ENCODE measurements around the gene SLC39A10.

Gene SLC39A10, protein sequence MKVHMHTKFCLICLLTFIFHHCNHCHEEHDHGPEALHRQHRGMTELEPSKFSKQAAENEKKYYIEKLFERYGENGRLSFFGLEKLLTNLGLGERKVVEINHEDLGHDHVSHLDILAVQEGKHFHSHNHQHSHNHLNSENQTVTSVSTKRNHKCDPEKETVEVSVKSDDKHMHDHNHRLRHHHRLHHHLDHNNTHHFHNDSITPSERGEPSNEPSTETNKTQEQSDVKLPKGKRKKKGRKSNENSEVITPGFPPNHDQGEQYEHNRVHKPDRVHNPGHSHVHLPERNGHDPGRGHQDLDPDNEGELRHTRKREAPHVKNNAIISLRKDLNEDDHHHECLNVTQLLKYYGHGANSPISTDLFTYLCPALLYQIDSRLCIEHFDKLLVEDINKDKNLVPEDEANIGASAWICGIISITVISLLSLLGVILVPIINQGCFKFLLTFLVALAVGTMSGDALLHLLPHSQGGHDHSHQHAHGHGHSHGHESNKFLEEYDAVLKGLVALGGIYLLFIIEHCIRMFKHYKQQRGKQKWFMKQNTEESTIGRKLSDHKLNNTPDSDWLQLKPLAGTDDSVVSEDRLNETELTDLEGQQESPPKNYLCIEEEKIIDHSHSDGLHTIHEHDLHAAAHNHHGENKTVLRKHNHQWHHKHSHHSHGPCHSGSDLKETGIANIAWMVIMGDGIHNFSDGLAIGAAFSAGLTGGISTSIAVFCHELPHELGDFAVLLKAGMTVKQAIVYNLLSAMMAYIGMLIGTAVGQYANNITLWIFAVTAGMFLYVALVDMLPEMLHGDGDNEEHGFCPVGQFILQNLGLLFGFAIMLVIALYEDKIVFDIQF

GRCh38 chr2:195656859-195657633, at the start of gene SLC39A10:
TSS of gene SLC39A10 (plus strand) at chr2:195657226. CDS start at chr2:195680043, 22,817 bp downstream.
- peak; percentile 95 for DNase-seq (ENCODE audit: low spot score)

- DNase-seq (ENCODE audit: low spot score), result no peak
Measured at GRCh38 chr2:195608768-195609454, 48.1 kb upstream of the SLC39A10 start.

DNA sequence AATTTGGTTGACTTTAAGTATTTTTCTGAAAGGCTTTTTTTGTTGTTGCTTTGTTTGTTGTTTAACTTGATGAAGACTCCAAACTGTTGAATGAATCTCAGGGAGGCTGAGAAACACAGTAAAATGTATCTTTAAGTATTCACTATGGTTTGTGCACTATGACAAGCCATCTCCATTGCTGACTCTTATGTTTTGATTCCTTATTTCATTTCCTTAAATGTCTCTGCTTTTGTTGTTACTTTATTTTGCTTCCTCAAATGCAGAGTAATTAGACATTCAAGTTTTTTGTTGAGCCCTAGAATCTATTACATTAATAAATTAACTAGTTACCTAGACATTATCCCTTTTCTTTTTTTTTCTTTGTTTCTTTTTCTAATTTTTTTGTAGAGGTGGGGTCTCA, 46.3 kb upstream of the SLC39A10 start:
- no peak for DNase-seq (ENCODE audit: low spot score)

GRCh38 chr2:195612611-195613495, 44.2 kb upstream of the SLC39A10 start:
- DNase-seq (ENCODE audit: low spot score), result no peak

DNA sequence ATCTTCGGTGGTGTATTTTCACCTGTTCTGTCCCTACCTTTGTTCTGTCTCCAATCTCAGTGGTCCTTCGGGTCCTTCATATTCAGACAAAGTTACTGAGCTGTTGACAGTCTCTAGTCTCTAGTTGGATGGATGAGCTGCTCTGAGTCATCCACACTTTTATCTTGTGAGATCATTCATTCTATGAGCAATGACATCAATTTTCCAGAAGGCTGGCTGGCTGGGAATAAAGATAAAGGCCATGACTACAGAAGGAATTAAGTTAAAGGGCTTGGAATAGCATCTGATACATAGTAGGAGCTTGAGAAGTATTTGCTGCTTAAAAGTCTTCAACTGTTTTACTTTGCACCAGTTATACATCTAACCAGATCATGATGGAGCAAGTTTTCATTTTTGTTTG, 43.1 kb upstream of the SLC39A10 start:
- DNase-seq (ENCODE audit: low spot score), result peak; percentile 77

DNA sequence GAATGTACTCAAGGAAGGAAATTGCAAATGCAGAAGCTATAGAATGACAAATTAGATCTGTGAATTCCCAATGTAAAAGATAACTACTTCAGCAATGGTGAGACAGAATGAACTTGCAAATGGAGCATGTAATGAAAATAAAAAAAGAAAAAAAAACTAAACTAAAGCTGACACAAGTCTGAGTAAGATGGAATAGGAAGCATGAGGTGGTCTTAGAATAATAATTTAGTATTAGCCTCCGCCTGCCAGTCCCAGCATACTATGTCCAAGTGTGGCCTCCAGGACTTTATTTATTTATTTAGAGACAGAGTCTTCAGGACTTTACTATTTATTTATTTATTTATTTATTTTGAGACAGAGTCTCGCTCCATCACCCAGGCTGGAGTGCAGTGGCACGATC, 37.4 kb upstream of the SLC39A10 start:
- no peak for DNase-seq (ENCODE audit: low spot score)

GRCh38 chr2:195620501-195620900, 36.5 kb upstream of the SLC39A10 start:
- no peak for DNase-seq (ENCODE audit: low spot score)

DNA sequence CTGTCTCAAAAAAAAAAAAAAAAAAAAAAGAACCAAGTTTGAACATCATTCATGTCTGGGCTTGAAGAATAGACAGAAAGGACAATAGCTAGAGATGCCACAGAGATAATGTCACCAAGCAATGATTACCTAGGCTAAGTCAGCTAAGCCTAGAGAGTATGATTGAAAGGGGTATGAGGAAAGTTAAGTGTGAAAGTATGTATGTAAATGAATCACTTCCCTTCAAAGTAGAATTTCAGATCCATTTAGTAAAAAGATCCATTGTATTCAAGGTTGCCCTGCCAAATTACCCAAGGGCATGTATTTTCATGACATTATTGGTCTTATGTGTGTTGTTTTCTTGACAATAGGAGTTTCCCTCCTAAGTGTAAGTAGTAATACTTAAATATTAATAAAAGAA, 34.1 kb upstream of the SLC39A10 start:
- DNase-seq (ENCODE audit: low spot score), result no peak

DNA sequence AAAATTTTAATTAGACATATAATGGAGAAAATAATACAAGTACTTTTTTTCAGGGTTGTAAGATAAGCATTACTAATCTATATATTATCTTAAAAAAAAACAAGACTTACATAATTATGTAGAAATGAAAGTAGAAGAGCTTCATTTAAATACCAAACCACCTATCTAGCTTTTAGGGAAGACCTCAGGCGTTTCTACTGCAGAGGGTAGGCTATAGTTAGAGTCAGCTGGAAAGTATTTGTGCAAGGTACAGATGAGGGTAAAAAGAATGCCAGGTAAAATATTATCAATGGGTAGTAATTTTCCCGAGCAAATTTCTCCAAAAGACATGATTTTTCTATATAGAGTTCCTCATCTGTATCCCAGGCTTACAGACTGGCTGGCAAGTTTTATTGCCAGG, 30.5 kb upstream of the SLC39A10 start:
- DNase-seq (ENCODE audit: low spot score), result no peak

GRCh38 chr2:195628666-195629065, 28.4 kb upstream of the SLC39A10 start:
- no peak for DNase-seq (ENCODE audit: low spot score)

DNA sequence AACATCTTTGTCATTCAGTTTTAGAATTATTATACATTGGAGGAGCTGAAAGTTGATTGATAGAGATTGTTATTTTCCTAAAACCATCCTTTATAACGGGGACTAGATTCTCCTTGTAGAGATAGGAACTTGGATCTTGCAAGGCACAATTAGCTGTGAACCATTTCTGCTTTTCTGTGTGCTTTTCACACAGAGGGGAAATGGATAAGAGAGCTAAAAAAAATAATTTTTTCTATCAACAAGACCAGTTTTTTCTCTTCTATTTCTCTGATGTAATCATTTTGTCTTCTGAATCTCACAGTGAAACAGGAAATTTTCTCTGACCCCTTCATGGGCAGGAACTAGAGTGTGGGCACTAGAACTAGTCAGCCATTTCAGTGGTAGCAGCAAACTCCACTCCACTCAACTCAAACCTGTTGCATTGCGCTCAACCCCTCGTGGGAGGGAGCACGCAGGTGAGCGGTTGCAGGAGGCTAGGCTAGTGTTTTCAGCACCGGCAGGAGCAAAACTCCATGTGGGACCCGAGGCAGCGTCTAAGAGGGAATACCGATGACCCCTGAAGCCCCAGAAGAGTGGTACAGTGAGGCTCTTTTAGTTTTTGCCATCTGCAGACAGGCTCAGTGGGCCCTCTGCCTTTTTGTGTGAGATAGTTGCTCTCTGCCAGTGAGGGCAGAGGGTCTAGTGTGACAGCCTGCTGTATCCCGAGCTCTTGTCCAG, 24.0 kb upstream of the SLC39A10 start:
- no peak for DNase-seq (ENCODE audit: low spot score)

GRCh38 chr2:195633573-195633870, 23.5 kb upstream of the SLC39A10 start:
- no peak for DNase-seq (ENCODE audit: low spot score)

DNA sequence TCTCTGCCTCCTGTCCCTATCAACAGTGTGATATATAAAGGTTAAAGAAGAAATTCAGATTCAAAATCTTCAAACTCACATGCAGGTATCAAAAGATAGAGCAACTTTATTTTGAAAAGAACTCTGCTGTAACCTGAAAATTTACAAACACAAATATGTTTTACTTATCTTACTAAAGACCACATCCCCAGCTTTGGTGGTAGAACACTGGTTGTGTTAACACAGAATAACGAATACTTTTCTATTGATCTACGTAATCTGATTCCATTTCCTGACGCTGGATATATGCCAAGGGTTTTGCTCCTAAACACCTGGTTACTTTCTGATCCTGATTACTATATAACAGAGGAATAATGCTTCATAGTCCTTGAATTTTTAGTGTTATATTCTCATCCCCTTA, 23.1 kb upstream of the SLC39A10 start:
- no peak for DNase-seq (ENCODE audit: low spot score)

- no peak for DNase-seq (ENCODE audit: low spot score)
Measured at GRCh38 chr2:195636890-195637289, 20.1 kb upstream of the SLC39A10 start.

GRCh38 chr2:195638750-195639149, 18.3 kb upstream of the SLC39A10 start:
- no peak for DNase-seq (ENCODE audit: low spot score)

- DNase-seq (ENCODE audit: low spot score), result no peak
Measured at GRCh38 chr2:195639238-195639858, 17.7 kb upstream of the SLC39A10 start.

GRCh38 chr2:195639959-195640358, 17.1 kb upstream of the SLC39A10 start:
- DNase-seq (ENCODE audit: low spot score), result no peak

DNA sequence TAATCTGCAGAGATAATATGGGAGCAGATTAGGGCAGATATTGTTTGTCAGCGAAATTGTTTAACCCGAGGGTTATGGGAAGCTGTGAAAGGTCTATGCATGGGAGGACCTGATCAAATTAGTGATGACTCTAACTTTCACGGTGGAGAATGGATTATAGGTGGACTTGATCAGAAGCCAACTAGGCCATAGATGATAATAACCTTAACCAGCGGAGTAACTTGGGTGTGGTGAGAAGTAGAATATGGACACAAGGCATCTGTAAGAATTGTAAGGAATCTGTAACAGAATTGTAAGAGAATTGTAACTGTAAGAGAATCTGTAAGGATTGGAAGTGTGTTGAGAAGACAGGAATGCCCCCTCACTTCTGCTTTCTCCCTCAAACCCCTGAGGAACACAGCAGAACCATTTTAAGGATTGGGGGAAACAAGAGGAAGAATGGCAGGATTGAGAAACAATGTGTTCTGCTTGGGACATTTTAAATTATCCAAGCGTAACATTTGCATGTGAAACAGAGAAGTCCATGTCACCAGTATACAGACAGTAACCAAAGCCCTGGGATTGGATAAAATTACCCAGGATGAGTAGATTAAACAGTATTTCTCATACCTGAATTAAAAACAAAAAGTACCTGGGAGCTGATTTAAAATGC, 14.9 kb upstream of the SLC39A10 start:
- DNase-seq (ENCODE audit: low spot score), result no peak

DNA sequence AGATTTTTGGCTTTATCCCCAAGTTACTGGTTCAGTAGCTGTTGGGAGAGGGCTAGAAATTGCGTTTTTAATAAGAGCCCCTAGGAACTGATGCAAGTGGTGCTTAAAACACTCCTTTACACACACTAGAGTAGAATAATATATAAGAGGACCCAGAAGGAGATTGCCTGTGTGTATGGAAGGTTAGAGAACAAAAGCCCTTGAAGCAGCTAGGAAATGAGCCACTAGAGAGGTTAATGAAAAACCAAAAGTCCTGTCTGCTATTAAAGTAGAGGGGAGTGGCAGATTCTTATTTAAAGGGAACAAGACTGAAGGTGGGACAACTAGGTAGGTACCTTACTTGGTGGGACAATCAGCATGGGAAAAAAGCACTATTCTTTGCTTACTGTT, 14.4 kb upstream of the SLC39A10 start:
- DNase-seq (ENCODE audit: low spot score), result no peak
